Measurements from ENCODE around the gene SDHC. TPM values are rescaled to one million over a fixed set of nuclear protein-coding genes. Genes with fewer than 3 reads are reported as not detected.

The SDHC gene, protein sequence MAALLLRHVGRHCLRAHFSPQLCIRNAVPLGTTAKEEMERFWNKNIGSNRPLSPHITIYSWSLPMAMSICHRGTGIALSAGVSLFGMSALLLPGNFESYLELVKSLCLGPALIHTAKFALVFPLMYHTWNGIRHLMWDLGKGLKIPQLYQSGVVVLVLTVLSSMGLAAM
- total RNA-seq = 223 TPM

DNA sequence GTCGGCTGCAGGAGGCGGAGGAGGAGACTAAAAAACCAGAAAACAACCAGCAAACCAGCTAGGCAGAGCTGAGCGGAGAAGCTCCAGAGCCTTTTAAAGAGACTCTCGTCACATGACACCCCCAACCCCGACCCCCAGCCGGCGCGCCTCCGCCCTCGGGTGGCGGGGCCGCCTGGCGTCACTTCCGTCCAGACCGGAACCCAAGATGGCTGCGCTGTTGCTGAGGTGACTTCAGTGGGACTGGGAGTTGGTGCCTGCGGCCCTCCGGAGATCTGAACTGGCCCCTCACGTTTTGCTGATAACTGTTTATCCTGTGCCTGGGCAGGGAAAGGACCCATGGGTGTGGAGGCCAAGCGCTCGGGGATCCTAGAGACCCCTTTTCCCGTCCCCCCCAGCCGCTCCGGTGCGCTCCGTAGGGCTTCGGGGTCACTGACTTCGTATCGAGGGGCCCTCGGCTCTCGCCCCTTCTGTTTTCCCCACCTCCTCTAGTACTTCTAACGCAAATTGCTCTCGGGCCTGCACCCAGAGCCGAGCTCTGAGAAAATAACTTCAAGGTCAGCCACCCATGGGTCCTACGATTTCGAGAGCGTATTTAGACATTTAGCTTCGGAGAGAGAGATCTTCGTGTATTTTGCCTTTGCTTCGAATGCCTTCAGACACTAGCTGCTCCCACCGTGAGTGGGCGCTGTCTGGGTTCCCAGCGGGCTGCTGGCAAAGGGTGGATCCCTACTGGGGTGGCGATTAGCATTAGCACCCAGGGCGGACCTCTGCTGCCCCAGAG is at the start of gene SDHC:
Gene SDHC (plus strand): TSS at position 181 of the 781 bp plus-strand sequence. CDS start 25 bp downstream, at position 206.
- ATAC-seq = peak; percentile 98
- DNase-seq (ENCODE audit: low spot score) = peak; percentile 92

DNA sequence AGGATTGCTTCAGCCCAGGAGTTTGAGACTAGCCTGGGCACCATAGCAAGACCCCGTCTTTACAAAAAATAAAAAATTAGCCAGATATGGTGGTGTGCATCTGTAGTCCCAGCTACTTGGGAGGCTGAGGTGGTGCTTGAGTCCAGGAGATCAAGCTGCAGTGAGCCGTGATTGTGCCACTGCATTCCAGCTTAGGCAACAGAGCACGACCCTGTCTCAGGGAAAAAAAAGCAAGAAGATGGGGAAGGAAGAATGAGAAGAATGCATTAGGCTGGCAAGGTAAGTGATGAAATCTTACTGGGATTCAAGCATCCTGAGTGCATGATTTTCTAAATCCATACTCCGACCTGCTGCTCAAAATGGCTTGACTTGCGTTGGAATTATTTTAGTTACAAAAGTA is 48.9 kb upstream of the SDHC start:
- ATAC-seq (no peak), DNase-seq (ENCODE audit: low spot score) (no peak)

DNA sequence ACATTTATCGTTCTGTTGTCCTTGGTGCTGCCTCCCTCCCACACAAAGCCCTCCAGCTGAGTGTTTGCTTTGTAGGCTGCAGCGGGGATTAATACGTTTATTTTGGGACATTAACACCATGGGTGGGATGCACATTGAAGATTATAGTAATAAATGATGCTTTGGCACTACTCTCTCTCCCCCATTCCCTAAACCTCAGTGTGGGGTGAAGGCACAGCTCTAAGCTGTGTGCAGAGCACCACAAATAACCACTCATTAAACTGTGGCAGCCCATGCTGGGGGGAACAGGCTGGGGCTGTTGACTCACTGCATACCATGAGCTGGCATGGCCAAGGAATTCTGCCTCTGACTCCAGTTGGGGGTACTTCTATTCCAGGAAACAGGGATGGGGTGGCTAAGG is 48.0 kb upstream of the SDHC start:
- DNase-seq (ENCODE audit: low spot score) (no peak), ATAC-seq (no peak)

DNA sequence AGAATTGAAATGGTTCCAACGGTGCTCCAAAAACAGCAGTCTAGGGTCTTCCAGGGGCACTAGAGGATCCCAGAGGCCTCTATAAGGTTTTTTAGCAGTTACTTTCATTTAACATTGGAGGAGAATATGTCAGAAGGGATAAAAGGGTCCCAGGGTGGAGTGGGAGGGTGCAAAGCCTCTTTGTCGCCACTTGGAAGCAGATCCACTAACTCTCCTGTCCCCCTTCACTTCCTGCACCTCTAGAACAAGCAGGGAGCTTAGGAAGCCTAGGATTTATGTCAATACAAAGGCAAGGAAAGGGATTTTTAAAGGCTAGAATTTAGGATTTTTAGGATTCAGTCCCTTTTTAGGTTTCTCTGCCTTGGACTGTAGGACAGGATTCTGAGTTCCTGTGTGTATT is 47.3 kb upstream of the SDHC start:
- DNase-seq (ENCODE audit: low spot score) = no peak
- ATAC-seq = no peak

DNA sequence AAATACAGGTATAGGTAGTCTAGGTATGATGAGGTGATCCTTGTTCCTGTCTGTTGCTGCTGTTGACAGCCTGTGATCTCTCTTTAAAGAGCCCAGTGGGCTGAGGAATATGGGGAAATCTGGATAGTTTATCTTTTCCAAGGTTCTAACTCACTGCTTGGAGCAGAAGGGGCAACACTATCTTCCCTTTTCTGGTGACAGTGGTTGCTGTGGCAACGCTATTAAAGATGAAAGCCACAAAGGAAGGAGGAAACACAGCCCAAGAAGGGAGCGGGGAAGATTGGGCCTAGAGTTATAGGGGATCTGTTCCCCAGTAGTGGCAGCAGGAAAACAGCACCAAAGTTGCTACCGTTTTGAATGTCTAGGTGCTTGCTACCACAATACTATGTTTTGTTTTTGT is 46.9 kb upstream of the SDHC start:
- ATAC-seq (no peak), DNase-seq (ENCODE audit: low spot score) (no peak)

DNA sequence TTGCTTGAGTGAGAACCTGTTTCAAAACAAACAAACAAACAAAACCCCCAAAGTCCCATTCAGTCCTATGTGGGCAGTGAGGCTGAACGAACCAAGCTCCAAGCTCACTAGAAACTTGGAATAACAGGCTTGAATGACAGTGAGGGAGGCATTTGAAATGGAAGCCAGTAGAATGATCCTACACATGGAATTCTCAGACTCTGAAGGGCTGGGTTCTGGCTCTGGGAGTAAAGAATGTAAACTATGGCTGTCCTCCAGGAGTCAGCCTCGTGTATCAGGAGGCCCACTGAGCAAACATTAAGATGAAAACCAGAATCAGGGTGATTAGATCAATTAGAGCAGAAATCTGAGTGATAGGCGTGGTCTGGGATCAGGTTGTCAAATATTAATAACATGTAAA is 40.8 kb upstream of the SDHC start:
- no peak for DNase-seq (ENCODE audit: low spot score)
- ATAC-seq = no peak

DNA sequence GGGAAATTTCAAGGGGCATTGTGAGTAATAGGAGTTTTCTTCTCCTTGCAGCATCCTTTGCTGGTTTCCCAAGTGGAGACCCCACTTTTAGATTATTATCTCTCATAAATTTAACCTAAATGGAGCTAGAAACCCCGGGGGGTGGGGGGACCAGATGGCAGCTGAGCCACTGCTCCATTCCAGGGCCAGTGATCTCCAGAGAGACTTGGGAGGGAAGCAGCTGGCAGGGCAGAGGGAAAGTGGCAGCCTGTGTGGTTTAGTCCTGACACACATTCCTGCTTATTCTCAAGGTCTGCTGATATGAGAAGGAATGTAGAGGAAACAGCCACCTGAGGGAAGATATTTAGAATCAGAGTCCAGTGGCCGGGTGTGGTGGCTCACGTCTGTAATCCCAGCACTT is 39.3 kb upstream of the SDHC start:
- ATAC-seq (no peak), DNase-seq (ENCODE audit: low spot score) (no peak)

DNA sequence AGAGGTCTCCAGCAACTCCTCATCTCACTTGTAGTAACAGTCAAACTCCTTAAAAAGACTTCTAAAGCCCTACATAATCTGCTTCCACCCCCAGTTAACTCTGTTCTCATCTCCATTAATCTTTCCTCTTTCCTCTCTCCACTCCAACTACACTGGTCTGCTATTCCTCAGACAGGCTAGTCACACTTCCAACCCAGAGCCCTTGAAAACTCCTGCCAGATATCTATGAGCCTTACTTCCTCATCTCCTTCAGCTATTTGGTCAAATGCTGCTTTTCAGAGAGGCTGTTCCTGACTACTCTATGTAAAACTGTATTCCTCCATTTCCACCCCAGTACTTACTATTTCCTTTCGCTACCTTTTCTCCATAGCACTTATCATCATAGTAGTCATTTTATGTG is 31.2 kb upstream of the SDHC start:
- DNase-seq (ENCODE audit: low spot score) (no peak), ATAC-seq (no peak)

DNA sequence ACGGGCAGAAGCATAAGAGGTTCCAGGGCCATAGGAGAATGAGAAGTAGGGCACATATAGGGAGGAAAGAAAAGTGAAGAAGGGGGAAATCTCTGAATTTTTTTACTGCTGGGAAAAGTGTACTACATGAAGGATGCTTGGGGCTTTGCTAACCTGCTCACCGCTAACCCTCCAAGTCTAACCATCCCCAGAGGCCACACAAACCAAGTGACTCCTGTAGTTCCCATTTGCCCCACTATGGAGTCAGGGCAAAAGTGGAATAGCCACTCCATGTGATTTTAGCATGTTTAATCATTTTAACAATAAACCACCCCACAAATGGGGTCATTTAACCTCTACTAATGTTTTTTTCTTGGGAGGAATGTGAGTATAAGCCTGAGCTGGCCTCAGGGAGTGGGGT is 29.1 kb upstream of the SDHC start:
- ATAC-seq (no peak), DNase-seq (ENCODE audit: low spot score) (no peak)

DNA sequence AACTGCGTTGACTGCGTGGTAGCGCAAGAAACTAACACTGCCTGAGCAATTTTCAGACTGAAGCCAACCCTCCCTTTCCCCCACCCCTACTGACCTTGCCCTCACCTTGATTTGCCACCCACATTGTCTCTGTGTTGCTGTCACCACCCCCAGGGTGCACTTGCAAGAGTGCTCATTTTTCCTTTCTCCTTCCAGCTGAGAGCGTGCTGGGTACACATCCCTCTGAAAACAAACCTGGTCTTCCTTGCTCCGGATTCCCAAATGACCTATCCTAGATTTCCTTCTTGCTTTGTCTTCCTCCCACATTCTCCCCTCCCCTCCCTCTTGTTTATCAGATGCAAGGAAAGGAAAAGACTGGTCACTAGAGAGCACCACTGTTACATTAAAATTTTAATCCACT is 28.7 kb upstream of the SDHC start:
- DNase-seq (ENCODE audit: low spot score) (no peak), ATAC-seq (no peak)

DNA sequence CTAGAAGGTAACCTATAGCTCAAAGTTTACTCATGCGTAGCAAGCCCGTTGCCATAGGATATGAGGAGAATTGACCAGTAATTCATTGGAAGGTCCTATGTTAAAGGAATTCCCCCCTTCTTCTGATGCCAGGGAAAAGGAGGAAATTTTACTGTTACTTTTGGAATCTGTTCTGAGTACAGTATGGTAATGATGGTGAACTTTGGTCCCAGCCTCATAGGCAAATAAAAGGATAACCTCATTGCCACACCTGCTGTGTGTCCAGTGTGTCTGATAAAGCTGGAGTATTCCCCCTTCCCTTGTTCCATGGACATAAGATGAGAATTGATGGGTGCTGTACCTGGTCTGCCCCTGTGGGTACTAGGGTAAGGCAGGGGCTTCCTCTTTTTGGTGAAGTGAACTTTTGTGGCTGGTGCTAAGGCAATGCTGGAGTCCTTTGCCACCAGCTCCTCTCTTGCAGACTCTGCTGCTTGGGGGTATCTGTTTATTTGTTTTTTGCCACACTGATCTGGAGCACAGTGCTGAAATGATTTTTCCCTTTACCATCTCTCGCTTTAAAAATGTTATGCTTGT is 26.6 kb upstream of the SDHC start:
- ATAC-seq (no peak), DNase-seq (ENCODE audit: low spot score) (no peak)

DNA sequence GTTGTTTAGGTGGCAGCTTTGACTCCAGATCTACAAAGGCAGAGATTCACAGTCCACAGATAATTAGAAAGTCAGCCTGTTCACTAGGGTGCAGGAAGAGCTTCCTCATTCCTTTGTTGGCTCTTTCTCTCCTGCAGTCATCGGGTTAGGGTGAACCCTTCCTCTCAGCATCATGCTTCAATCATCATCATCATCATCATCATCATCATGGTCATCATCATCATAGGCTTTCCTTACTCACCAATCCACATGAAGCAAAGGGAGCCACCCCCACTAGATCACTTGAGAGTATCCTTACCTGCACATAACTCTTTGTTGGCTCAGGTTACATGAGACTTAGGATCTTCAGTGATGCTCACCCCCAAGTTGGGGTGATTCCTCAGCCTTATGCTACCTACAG is 23.4 kb upstream of the SDHC start:
- no peak for ATAC-seq
- no peak for DNase-seq (ENCODE audit: low spot score)

DNA sequence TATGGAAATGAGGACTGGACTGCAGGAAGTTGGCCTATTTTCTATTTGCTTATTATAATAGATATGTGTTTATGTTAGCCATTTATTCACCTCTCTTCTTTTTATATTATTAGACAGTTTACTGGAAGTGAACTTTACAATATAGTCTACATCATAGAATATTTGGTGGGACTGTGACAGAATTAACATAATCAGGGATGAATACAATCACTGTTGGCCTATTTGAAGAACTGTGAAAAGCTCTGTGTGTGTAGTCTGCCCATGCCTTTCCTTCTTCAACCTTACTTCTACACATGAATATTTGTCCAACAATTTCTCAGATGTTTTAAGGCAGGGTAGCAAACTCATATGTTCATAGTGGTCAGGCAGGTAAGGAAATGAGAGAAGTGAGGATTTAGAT is 16.8 kb upstream of the SDHC start:
- no peak for DNase-seq (ENCODE audit: low spot score)

DNA sequence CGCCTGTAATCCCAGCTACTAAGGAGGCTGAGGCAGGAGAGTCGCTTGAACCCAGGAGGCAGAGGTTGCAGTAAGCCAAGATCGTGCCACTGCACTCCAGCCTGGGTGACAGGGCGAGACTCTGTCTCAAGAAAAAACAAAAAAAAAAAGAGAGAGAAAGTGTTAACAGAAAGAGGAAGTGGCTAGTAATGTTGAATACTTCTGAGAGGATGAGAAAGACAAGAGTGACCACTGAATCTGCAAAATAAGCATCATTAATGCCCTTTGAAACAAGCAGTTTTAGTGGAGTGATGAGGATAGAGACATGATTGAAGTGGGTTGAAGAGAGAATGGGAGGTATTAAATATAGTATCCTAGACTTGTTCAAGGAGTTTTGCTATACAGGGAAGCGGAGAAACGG is 16.1 kb upstream of the SDHC start:
- DNase-seq (ENCODE audit: low spot score) (no peak), ATAC-seq (no peak)

More for the DNA sequence above, 16.8 kb upstream of the SDHC start:
- ATAC-seq = no peak

DNA sequence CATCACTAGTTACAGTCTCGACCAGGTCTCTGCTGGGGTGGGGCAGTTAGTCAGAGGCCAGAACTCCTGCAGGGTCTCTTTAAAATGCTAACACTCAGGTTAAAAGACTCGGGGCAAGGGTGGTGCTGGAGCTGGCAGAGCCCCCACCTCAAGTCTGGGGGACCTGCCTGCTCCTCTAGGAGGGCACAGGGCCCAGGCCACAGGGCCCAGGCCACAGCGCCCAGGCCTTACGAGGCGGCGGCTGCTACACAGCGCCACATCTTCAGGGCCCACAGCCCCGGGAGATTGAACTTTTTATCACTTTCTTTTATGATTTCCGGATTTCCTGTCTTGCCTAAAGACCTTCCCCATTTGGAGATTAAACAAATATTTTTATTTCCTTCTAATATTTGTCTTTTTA is 14.8 kb upstream of the SDHC start:
- DNase-seq (ENCODE audit: low spot score) = no peak
- ATAC-seq = no peak

DNA sequence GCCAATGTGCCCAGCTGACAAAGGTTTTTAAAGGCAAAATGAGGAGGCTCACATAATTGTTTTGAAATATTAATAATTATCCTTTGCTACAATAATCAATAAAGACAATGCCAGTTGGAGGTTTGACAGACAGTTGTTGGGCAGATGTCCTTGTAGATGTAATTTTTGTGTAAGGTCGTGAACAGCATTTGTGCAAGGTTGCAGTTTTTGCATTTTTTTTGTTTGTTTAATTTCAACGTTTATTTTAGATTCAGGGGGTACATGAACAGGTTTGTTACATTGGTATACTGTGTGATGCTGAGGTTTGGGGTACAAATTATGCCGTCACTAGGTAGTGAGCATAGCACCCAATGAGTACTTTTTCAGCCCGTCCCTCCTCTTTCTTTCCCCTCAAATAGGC is 13.7 kb upstream of the SDHC start:
- DNase-seq (ENCODE audit: low spot score) = no peak
- no peak for ATAC-seq

DNA sequence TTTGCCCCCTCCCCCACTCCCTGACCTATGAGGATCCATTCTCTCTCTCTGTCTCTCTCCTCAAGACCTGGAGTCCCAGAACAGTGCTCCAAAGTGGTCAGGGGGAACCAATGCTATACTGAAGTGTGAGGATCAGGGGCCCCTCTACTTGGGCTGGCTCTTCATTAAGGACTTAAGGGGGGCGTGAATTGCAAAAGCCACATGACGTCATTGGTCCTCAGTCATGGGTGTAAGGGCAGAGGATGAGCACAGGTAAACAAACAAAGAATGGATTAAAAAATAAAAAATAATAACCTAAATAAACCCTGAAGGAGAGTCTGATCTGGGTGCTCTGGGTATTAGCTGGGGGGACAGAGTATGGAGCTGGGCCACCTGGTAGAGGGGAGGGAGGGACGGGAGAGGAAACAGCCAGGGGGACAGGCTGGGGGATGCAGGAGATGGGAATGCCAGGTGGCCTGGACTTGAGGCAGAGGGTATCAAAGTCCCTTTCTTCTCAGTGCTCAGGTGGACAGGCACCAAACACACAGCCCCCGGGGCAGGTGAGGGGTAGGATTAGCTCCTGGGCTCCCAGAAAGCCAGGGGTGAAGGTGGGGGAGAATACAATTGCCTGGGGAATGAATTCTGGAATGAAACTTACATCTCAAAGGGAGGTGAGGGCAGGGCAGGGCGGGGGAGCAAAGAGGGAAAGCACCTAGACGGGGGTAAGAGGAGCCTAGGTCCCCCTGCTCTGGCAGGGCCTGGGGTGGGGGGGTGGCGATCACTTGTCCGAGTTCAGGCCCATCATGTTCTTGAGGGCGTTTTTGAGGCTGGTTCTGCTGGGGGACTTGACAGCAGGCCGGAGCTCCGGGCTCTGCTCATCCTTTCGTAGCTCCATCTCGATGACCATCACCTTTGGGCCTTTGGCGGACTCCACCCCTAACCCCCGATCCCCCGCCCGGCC is 9.0 kb upstream of the SDHC start:
- ATAC-seq = no peak
- DNase-seq (ENCODE audit: low spot score) = no peak

DNA sequence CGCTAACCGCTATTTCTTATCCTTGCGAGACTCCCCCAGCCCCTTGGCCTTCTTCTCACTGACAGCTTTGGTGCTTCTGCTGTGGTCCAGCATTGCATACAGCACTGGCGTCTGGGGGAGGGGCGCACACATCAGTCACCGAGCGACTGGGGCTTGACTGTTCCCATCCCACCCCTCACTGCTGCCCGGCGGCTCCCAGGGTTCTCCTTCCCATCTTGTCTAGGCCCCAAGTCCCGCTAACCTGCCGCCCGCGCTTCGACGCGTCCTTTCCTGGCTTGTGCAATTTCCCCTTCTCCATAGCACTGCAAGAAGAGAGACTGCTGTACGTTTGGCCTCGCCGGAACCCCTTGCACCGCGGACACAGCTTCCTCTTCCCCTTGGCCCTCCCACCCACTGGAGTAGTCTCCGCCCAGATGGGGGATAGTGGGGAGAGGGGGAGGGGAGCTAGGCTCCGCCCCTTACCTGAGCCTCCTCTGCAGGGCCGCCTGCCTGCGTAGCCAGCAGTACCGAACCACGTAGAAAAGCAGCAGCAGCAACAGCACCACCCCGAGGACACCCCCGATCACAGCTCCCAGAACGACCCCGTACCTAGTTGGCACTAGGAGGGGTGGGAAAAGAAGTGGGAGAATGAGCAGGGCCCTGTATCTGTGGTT is 8.2 kb upstream of the SDHC start:
- DNase-seq (ENCODE audit: low spot score) (peak; percentile 88), ATAC-seq (peak; percentile 99)

DNA sequence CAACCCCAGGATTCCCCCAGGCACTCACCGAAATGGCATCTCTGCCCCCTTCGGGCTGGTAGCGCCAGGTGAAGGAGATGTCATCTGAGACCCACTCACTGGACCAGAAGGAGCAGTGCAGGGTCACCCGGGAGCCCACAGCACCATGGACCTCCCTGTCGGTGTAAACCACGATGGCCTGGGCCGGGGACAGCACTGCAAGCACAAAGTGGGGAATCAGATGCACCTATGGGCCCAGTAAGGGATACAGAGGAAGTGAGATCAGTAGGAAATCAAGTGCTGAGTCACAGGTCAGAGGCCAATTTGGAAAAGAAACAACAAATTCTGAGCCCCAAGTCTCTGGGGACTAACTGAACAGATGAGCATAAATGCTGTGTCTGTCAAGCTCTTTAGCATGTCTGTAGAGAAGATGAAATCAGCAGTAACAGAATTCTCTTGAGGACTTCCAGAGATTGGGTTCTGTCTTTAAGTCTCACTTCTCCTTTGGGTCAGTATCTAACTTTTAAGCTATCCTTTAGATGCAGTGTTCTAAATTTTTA is 6.9 kb upstream of the SDHC start:
- ATAC-seq (no peak), DNase-seq (ENCODE audit: low spot score) (no peak)

DNA sequence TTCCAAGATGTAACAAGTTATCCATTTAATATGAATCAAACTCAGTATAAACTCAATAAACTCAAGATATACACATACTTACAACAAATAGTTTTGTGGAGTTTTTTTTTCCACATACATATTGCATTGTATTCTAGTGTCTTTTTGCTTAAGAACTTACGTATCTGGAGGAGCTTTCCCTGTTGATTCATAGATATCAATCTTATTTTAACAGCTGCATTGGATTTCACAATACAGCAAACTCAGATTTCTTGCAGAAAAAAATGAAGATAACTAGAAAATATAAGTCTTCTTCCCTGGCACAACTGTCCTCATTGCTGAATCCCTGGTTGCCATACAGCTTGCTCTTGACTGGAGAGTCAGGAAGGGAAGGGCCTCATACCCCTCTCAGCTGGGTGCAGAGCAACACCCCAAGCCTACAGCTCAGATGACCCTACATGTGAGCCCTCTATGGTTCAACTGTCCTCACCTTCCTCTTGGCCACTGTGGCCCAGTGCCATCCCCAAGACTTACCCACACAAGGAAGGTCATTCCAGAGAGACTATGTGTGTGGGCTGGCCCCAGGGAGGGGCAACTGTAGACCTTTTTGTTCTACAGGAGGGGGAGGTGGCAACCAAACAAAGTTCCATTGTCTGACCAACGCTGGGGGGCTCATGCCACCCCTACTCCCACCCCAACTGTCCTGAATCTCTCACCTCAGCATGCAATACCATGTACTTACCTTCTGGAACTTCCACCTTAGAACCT is 6.1 kb upstream of the SDHC start:
- DNase-seq (ENCODE audit: low spot score) (no peak), ATAC-seq (no peak)

All from left lobe of liver (tissue), 2 donors.